Measurements from ENCODE around the gene ITGB8. TPM values are rescaled to one million over a fixed set of nuclear protein-coding genes. Genes with fewer than 3 reads are reported as not detected.

ITGB8 gene
- total RNA-seq, 4 donors from 2014 or later: 3.9 to 70.2 (median 16.5) TPM

- TF ChIP-seq, protein P1, sequence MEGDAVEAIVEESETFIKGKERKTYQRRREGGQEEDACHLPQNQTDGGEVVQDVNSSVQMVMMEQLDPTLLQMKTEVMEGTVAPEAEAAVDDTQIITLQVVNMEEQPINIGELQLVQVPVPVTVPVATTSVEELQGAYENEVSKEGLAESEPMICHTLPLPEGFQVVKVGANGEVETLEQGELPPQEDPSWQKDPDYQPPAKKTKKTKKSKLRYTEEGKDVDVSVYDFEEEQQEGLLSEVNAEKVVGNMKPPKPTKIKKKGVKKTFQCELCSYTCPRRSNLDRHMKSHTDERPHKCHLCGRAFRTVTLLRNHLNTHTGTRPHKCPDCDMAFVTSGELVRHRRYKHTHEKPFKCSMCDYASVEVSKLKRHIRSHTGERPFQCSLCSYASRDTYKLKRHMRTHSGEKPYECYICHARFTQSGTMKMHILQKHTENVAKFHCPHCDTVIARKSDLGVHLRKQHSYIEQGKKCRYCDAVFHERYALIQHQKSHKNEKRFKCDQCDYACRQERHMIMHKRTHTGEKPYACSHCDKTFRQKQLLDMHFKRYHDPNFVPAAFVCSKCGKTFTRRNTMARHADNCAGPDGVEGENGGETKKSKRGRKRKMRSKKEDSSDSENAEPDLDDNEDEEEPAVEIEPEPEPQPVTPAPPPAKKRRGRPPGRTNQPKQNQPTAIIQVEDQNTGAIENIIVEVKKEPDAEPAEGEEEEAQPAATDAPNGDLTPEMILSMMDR (IDR thresholded peaks at IDR 0.05): no peak
- ATAC-seq (ENCODE audit: low FRiP score) (no peak), DNase-seq (ENCODE audit: low spot score) (no peak)
Measured at GRCh38 chr7:20338285-20338684, 7.6 kb downstream of the ITGB8 start.

DNA sequence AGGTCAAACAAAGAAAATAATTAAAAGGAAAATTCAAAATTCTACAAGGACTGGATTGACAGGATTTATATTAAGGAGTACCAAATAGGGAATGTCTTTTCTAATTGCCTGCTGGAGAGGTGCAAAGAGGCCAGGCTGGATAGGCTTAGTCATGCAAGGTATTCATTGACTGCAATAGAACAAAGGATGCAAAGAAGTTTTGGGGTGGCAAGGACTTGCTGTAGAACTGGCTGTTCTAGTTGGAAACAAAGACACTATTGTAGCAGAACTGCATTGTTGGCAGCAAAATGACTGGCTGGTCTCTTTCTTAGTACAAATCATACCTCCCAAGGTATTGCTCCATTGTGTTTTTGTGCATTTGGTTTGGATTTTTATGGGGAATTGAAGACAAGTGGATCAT is 10.1 kb downstream of the ITGB8 start:
- TF ChIP-seq, protein P1 (IDR thresholded peaks at IDR 0.05): no peak
- no peak for DNase-seq (ENCODE audit: low spot score)
- ATAC-seq (ENCODE audit: low FRiP score): no peak

- TF ChIP-seq, protein P1 (IDR thresholded peaks at IDR 0.05): no peak
- no peak for DNase-seq (ENCODE audit: low spot score)
- ATAC-seq (ENCODE audit: low FRiP score): no peak
Measured at GRCh38 chr7:20343205-20343604, 12.5 kb downstream of the ITGB8 start.

GRCh38 chr7:20343941-20344340 is 13.2 kb downstream of the ITGB8 start:
- TF ChIP-seq, protein P1 (IDR thresholded peaks at IDR 0.05): no peak
- DNase-seq (ENCODE audit: low spot score): no peak
- no peak for ATAC-seq (ENCODE audit: low FRiP score)

DNA sequence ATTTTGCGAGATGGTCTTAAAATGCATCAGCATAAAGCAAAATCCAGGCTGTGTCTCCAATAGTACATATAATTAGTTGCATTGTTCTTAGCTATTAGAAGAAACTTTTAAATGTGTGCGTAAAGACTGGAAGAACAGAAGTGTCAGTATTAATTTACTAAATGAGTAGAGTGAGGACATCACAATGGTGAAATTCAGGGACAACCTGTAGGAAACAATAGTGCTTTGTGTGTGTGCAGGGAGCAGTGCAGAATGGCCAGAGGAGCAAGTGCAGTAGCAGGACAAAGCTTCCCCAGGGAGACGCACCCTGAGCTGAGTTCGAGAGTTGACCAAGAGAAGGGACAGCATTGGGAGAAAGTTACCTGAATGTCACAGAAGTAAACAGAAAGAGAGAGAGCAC is 13.7 kb downstream of the ITGB8 start:
- no peak for DNase-seq (ENCODE audit: low spot score)
- ATAC-seq (ENCODE audit: low FRiP score): no peak
- TF ChIP-seq, protein P1 (IDR thresholded peaks at IDR 0.05): no peak

GRCh38 chr7:20346577-20346976 is 15.9 kb downstream of the ITGB8 start:
- ATAC-seq (ENCODE audit: low FRiP score) (no peak), DNase-seq (ENCODE audit: low spot score) (no peak)
- TF ChIP-seq, protein P1 (IDR thresholded peaks at IDR 0.05): no peak

- ATAC-seq (ENCODE audit: low FRiP score): no peak
- TF ChIP-seq, protein P1 (IDR thresholded peaks at IDR 0.05): no peak
- no peak for DNase-seq (ENCODE audit: low spot score)
Measured at GRCh38 chr7:20347680-20348079, 17.0 kb downstream of the ITGB8 start.
